HepG2 (cell line): ENCODE data around the gene KCNJ14. TPM values are rescaled to one million over a fixed set of nuclear protein-coding genes. Genes with fewer than 3 reads are reported as not detected.

Experiments used
- DMAP1 ChIP-seq: IDR thresholded peaks from 2 replicates; pipeline ENCODE4 v1.6.1; 2016
- GTF2F1 ChIP-seq: fragments of 150-350 bp; IDR thresholded peaks from 2 replicates; pipeline ENCODE4 v1.6.1; 2014; ENCODE audit warnings: low read length
- HOXA9 ChIP-seq: sonication (generic); formaldehyde crosslinking; IDR thresholded peaks from 2 replicates; pipeline ENCODE4 v1.8.1; 2022; ENCODE audit warnings: missing genetic modification reagents, mild to moderate bottlenecking, moderate library complexity, borderline replicate concordance
- JUNB ChIP-seq: sonication (generic); formaldehyde crosslinking; IDR thresholded peaks from 2 replicates; pipeline ENCODE4 v1.8.0; 2022; ENCODE audit warnings: missing genetic modification reagents, mild to moderate bottlenecking, borderline replicate concordance
- KDM5A ChIP-seq: fragments of 200-600 bp; sonication (generic); IDR thresholded peaks from 2 replicates; pipeline ENCODE4 v1.7.0; 2018; ENCODE audit warnings: antibody characterized with exemption, mild to moderate bottlenecking, low read length, borderline replicate concordance
- RBM39 ChIP-seq: fragments of 200-400 bp; formaldehyde crosslinking; IDR thresholded peaks from one replicate; pipeline ENCODE4 v1.6.1; 2018; ENCODE audit warnings: antibody characterized with exemption, mild to moderate bottlenecking, low read depth, low read length; ENCODE audit not compliant: poor library complexity, severe bottlenecking
- SSRP1 ChIP-seq: IDR thresholded peaks from 2 replicates; pipeline ENCODE4 v1.6.1; 2016; ENCODE audit warnings: control low read depth
- TARDBP ChIP-seq: sonication (generic); formaldehyde crosslinking; IDR thresholded peaks from 2 replicates; pipeline ENCODE4 v1.8.0; 2022; ENCODE audit warnings: mild to moderate bottlenecking, missing genetic modification reagents
- TSC22D2 ChIP-seq: sonication (generic); formaldehyde crosslinking; IDR thresholded peaks from 2 replicates; pipeline ENCODE4 v1.5.1; 2020; ENCODE audit warnings: missing genetic modification reagents, mild to moderate bottlenecking, borderline replicate concordance
- ZFP41 ChIP-seq: sonication (generic); formaldehyde crosslinking; IDR thresholded peaks from 2 replicates; pipeline ENCODE4 v1.4.0; 2020; ENCODE audit warnings: mild to moderate bottlenecking, missing genetic modification reagents, borderline replicate concordance
- ZNF460 ChIP-seq: sonication (generic); formaldehyde crosslinking; IDR thresholded peaks from 2 replicates; pipeline ENCODE4 v1.5.1; 2020; ENCODE audit warnings: missing genetic modification reagents, mild to moderate bottlenecking, borderline replicate concordance
- ZNF546 ChIP-seq: sonication (generic); formaldehyde crosslinking; conservative IDR thresholded peaks from 2 replicates; pipeline ENCODE4 v1.8.1; 2023; ENCODE audit warnings: mild to moderate bottlenecking, missing genetic modification reagents
- ZNF567 ChIP-seq: sonication (generic); formaldehyde crosslinking; IDR thresholded peaks from 2 replicates; pipeline ENCODE4 v1.8.1; 2023; ENCODE audit warnings: mild to moderate bottlenecking, missing genetic modification reagents, borderline replicate concordance
- ZNF839 ChIP-seq: sonication (generic); formaldehyde crosslinking; IDR thresholded peaks from 2 replicates; pipeline ENCODE4 v1.4.0; 2020; ENCODE audit warnings: missing genetic modification reagents, mild to moderate bottlenecking, borderline replicate concordance
- polyA plus RNA-seq, 8 experiments: library from polyadenylated mRNA; depleted of rRNA in 3 of 8; stranded (reverse) in 7 of 8; unstranded in 1 of 8; fragments of >200 nt; fragmentation: Illumina TruSeq in 4 of 8; extraction: Trizol in 4 of 8; gene quantifications; 2 replicates each; pipeline versions ENCODE4 v1.2.1 to v1.2.3, GENCODE V29; 2011 to 2016; ENCODE audit warnings: low read depth in 4 of 8, missing spikeins in 1 of 8, mixed read lengths in 1 of 8; ENCODE audit not compliant: insufficient read depth in 1 of 8
- total RNA-seq, 5 experiments: library from RNA; depleted of rRNA; stranded (reverse); fragments of >200 nt; fragmentation: Illumina TruSeq; extraction: Trizol; gene quantifications; 2 replicates each; pipeline ENCODE4 v1.2.3, GENCODE V29; 2016; ENCODE audit warnings: low read depth in 1 of 5
- TF ChIP-seq, protein P1 (sequence below): IDR thresholded peaks from 2 replicates; pipeline ENCODE4 v1.6.1; 2016; ENCODE audit warnings: missing genetic modification reagents, missing compliant biosample characterization
- TF ChIP-seq, protein P2 (sequence below): sonication (generic); formaldehyde crosslinking; IDR thresholded peaks from 2 replicates; pipeline ENCODE4 v1.5.0; 2020; ENCODE audit warnings: missing genetic modification reagents
- TF ChIP-seq, protein P3 (sequence below): sonication (generic); formaldehyde crosslinking; IDR thresholded peaks from 2 replicates; pipeline ENCODE4 v1.4.0; 2020; ENCODE audit warnings: missing genetic modification reagents
- TF ChIP-seq, protein P4 (sequence below): fragments of 450-650 bp; IDR thresholded peaks from 2 replicates; pipeline ENCODE4 v1.6.1; 2017; ENCODE audit warnings: mild to moderate bottlenecking
- TF ChIP-seq, protein P5 (sequence below): sonication (generic); formaldehyde crosslinking; IDR thresholded peaks from 2 replicates; pipeline ENCODE4 v1.4.0; 2020; ENCODE audit warnings: mild to moderate bottlenecking, missing genetic modification reagents
- TF ChIP-seq, protein P6 (sequence below): IDR thresholded peaks from 2 replicates; pipeline ENCODE4 v1.6.1; 2016
- TF ChIP-seq, protein P7 (sequence below): sonication (generic); formaldehyde crosslinking; IDR thresholded peaks from 2 replicates; pipeline ENCODE4 v1.4.0; 2020; ENCODE audit warnings: missing genetic modification reagents, borderline replicate concordance

Gene KCNJ14
- total and polyA plus RNA-seq, 2 of the 13 experiments (the other 11 are each of a cell fraction or from before 2014, with no cell fraction given), result 0.20 to 0.51 TPM

DNA sequence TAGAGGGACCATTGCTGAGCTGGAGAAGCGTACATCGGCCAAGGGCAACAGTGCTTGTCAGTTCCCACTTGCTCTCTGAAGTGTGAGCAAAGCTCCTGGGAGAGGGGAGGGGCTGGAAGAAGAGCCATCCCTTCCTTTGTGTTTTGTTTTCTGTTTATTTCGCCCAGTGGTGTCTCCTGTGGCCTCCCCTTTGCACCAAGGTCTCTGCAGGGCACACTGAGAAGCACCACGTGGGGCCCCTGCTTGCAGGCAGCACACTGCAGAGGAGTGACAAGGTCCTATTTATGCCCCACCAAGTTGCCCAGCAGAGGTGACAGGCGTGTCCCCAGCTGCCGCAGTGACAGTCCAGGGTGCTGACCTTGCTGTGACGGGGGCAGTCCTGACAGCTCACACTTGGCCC lies 38.0 kb upstream of the KCNJ14 start (continued):
- TF ChIP-seq, protein P1, sequence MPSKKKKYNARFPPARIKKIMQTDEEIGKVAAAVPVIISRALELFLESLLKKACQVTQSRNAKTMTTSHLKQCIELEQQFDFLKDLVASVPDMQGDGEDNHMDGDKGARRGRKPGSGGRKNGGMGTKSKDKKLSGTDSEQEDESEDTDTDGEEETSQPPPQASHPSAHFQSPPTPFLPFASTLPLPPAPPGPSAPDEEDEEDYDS (CRISPR knock-in tag), result no peak
- no peak for TF ChIP-seq ZNF839 (CRISPR knock-in tag)
- TF ChIP-seq KDM5A, result no peak
- no peak for TF ChIP-seq SSRP1 (CRISPR knock-in tag)
- TF ChIP-seq ZNF567, result no peak
- TF ChIP-seq, protein P2, sequence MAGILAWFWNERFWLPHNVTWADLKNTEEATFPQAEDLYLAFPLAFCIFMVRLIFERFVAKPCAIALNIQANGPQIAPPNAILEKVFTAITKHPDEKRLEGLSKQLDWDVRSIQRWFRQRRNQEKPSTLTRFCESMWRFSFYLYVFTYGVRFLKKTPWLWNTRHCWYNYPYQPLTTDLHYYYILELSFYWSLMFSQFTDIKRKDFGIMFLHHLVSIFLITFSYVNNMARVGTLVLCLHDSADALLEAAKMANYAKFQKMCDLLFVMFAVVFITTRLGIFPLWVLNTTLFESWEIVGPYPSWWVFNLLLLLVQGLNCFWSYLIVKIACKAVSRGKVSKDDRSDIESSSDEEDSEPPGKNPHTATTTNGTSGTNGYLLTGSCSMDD (CRISPR knock-in tag), result no peak
- TF ChIP-seq, protein P3, sequence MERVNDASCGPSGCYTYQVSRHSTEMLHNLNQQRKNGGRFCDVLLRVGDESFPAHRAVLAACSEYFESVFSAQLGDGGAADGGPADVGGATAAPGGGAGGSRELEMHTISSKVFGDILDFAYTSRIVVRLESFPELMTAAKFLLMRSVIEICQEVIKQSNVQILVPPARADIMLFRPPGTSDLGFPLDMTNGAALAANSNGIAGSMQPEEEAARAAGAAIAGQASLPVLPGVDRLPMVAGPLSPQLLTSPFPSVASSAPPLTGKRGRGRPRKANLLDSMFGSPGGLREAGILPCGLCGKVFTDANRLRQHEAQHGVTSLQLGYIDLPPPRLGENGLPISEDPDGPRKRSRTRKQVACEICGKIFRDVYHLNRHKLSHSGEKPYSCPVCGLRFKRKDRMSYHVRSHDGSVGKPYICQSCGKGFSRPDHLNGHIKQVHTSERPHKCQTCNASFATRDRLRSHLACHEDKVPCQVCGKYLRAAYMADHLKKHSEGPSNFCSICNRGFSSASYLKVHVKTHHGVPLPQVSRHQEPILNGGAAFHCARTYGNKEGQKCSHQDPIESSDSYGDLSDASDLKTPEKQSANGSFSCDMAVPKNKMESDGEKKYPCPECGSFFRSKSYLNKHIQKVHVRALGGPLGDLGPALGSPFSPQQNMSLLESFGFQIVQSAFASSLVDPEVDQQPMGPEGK (CRISPR knock-in tag), result no peak
- TF ChIP-seq ZNF546 (CRISPR knock-in tag), result no peak
- no peak for TF ChIP-seq DMAP1 (CRISPR knock-in tag)
- no peak for TF ChIP-seq HOXA9 (CRISPR knock-in tag)
- TF ChIP-seq, protein P4, sequence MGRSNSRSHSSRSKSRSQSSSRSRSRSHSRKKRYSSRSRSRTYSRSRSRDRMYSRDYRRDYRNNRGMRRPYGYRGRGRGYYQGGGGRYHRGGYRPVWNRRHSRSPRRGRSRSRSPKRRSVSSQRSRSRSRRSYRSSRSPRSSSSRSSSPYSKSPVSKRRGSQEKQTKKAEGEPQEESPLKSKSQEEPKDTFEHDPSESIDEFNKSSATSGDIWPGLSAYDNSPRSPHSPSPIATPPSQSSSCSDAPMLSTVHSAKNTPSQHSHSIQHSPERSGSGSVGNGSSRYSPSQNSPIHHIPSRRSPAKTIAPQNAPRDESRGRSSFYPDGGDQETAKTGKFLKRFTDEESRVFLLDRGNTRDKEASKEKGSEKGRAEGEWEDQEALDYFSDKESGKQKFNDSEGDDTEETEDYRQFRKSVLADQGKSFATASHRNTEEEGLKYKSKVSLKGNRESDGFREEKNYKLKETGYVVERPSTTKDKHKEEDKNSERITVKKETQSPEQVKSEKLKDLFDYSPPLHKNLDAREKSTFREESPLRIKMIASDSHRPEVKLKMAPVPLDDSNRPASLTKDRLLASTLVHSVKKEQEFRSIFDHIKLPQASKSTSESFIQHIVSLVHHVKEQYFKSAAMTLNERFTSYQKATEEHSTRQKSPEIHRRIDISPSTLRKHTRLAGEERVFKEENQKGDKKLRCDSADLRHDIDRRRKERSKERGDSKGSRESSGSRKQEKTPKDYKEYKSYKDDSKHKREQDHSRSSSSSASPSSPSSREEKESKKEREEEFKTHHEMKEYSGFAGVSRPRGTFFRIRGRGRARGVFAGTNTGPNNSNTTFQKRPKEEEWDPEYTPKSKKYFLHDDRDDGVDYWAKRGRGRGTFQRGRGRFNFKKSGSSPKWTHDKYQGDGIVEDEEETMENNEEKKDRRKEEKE, result no peak
- TF ChIP-seq, protein P5, sequence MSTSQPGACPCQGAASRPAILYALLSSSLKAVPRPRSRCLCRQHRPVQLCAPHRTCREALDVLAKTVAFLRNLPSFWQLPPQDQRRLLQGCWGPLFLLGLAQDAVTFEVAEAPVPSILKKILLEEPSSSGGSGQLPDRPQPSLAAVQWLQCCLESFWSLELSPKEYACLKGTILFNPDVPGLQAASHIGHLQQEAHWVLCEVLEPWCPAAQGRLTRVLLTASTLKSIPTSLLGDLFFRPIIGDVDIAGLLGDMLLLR (CRISPR knock-in tag), result no peak
- no peak for TF ChIP-seq JUNB (CRISPR knock-in tag)
- TF ChIP-seq TSC22D2 (CRISPR knock-in tag), result no peak
- no peak for TF ChIP-seq ZFP41 (CRISPR knock-in tag)
- TF ChIP-seq, protein P6, sequence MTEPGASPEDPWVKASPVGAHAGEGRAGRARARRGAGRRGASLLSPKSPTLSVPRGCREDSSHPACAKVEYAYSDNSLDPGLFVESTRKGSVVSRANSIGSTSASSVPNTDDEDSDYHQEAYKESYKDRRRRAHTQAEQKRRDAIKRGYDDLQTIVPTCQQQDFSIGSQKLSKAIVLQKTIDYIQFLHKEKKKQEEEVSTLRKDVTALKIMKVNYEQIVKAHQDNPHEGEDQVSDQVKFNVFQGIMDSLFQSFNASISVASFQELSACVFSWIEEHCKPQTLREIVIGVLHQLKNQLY (CRISPR knock-in tag), result no peak
- no peak for TF ChIP-seq RBM39
- TF ChIP-seq, protein P7, sequence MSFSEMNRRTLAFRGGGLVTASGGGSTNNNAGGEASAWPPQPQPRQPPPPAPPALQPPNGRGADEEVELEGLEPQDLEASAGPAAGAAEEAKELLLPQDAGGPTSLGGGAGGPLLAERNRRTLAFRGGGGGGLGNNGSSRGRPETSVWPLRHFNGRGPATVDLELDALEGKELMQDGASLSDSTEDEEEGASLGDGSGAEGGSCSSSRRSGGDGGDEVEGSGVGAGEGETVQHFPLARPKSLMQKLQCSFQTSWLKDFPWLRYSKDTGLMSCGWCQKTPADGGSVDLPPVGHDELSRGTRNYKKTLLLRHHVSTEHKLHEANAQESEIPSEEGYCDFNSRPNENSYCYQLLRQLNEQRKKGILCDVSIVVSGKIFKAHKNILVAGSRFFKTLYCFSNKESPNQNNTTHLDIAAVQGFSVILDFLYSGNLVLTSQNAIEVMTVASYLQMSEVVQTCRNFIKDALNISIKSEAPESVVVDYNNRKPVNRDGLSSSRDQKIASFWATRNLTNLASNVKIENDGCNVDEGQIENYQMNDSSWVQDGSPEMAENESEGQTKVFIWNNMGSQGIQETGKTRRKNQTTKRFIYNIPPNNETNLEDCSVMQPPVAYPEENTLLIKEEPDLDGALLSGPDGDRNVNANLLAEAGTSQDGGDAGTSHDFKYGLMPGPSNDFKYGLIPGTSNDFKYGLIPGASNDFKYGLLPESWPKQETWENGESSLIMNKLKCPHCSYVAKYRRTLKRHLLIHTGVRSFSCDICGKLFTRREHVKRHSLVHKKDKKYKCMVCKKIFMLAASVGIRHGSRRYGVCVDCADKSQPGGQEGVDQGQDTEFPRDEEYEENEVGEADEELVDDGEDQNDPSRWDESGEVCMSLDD (CRISPR knock-in tag), result no peak
- TF ChIP-seq TARDBP, result no peak
- no peak for TF ChIP-seq ZNF460 (CRISPR knock-in tag)
- TF ChIP-seq GTF2F1, result no peak
